K562 (cell line): Measurements from ENCODE around the gene NFIC. TPM values are rescaled to one million over a fixed set of nuclear protein-coding genes. Genes with fewer than 3 reads are reported as not detected.
A peak's percentile ranks its signal among the peaks of the same experiment; 100 is the strongest.

Experiments
- ATAC-seq: fragments of 200-7000 bp; cut with Tn5 transposase; 3 replicates; pipeline ENCODE4 v1.9.1; 2020; ENCODE audit warnings: moderate library complexity
- BruUV-seq: library from RNA; stranded (reverse); fragments of 400-500 nt; replicated peaks from 2 replicates; lab custom pipeline; 2021; lab: Mats Ljungman, UMichigan
- CTCF ChIA-PET: fragments of 300-600 bp; formaldehyde crosslinking; extraction: SDS; loops from one replicate; lab custom pipeline; 2021; ENCODE audit warnings: low intra/inter-chr PET ratio; lab: Yijun Ruan, JAX
- POLR2A ChIA-PET: fragments of 300-600, 350-650 bp; sonication (Branson Sonifier 250); formaldehyde crosslinking; extraction: SDS; loops from one replicate; lab custom pipeline; 2021; ENCODE audit warnings: antibody characterized with exemption, inconsistent platforms; lab: Yijun Ruan, JAX
- DNase-seq, 4 experiments: peaks; one replicate each; pipeline versions ENCODE4 v3.0.0 to v3.0.0-alpha.2; 2011 to 2018; ENCODE audit warnings: low spot score in 3 of 4, mixed read lengths in 3 of 4; ENCODE audit errors: extremely low read depth in 1 of 4
- FAIRE-seq: peaks from 2 replicates; lab custom pipeline; 2011; peaks lifted over from hg19 to GRCh38; lab: Jason Lieb, UNC
- H2AFZ ChIP-seq: 2 replicates; pipeline ENCODE4 v1.6.0; 2011; ENCODE audit warnings: low read depth, low read length, control low read depth, inconsistent platforms
- H3K27ac ChIP-seq: fragments of 200-600 bp; 3 replicates; pipeline ENCODE4 v1.8.0; 2011; ENCODE audit warnings: low read depth, mild to moderate bottlenecking, control low read depth, inconsistent platforms, low read length, moderate library complexity, mixed read lengths; ENCODE audit errors: extremely low read depth
- H3K27me3 ChIP-seq, 2 experiments: fragments of 300-600 bp in 1 of 2; 2 replicates in 1 of 2; 3 replicates in 1 of 2; pipeline versions ENCODE4 v1.6.0 to v1.8.0; 2011; ENCODE audit warnings: inconsistent platforms in 2 of 2, low read length in 2 of 2, mild to moderate bottlenecking in 1 of 2, mixed read lengths in 1 of 2, moderate library complexity in 1 of 2; ENCODE audit not compliant: control insufficient read depth in 2 of 2, insufficient read depth in 2 of 2
- H3K36me3 ChIP-seq: fragments of 300-600 bp; 3 replicates; pipeline ENCODE4 v1.8.0; 2011; ENCODE audit warnings: mild to moderate bottlenecking, low read length, inconsistent platforms; ENCODE audit not compliant: control insufficient read depth, insufficient read depth
- H3K4me1 ChIP-seq, 2 experiments: fragments of 200-600 bp in 1 of 2; replicated peaks in 1 of 2; 2 replicates in 1 of 2; 3 replicates in 1 of 2; pipeline versions ENCODE4 v1.5.1 to v1.8.0; 2011; ENCODE audit warnings: inconsistent platforms in 2 of 2, low read length in 2 of 2, mild to moderate bottlenecking in 1 of 2, mixed read lengths in 1 of 2, moderate library complexity in 1 of 2; ENCODE audit not compliant: control insufficient read depth in 2 of 2, insufficient read depth in 2 of 2
- H3K4me2 ChIP-seq: 2 replicates; pipeline ENCODE4 v1.6.1; 2011; ENCODE audit warnings: low read length, control low read depth, inconsistent platforms, mixed read lengths; ENCODE audit not compliant: insufficient read depth
- H3K4me3 ChIP-seq: fragments of 200-600 bp; sonication (generic), shearing (Covaris generic); 2 replicates; pipeline ENCODE4 v1.5.1; 2016; ENCODE audit warnings: control low read depth, inconsistent platforms
- H3K79me2 ChIP-seq: fragments of 200-600 bp; 3 replicates; pipeline ENCODE4 v1.8.0; 2011; ENCODE audit warnings: low read length, inconsistent platforms; ENCODE audit not compliant: control insufficient read depth, insufficient read depth
- H3K9ac ChIP-seq, 2 experiments: 2 replicates each; pipeline versions ENCODE4 v1.6.0 to v1.6.1; 2011; ENCODE audit warnings: low read depth in 2 of 2, low read length in 2 of 2, control low read depth in 1 of 2, inconsistent platforms in 1 of 2, mild to moderate bottlenecking in 1 of 2, mixed read lengths in 1 of 2; ENCODE audit not compliant: insufficient read depth in 1 of 2
- H3K9me1 ChIP-seq: one replicate; pipeline ENCODE4 v1.6.0; 2011; ENCODE audit warnings: inconsistent platforms, mild to moderate bottlenecking, low read length, moderate library complexity; ENCODE audit not compliant: control insufficient read depth, insufficient read depth
- H3K9me3 ChIP-seq: replicated peaks from 2 replicates; pipeline ENCODE4 v1.5.1; 2011; ENCODE audit warnings: low read depth, low read length, inconsistent platforms; ENCODE audit not compliant: control insufficient read depth, insufficient read depth
- H4K20me1 ChIP-seq: replicated peaks from 2 replicates; pipeline ENCODE4 v1.6.1; 2011; ENCODE audit warnings: low read length, inconsistent platforms, mixed read lengths; ENCODE audit not compliant: control insufficient read depth, insufficient read depth
- DDX20 ChIP-seq: fragments of 450-650 bp; IDR thresholded peaks from 2 replicates; pipeline ENCODE4 v1.6.1; 2016; ENCODE audit warnings: missing genetic modification characterization, low read depth, mild to moderate bottlenecking, missing compliant biosample characterization, moderate library complexity
- GTF2F1 ChIP-seq: IDR thresholded peaks from 2 replicates; pipeline ENCODE4 v1.6.1; 2011; ENCODE audit warnings: low read depth, low read length, improper control_type of control experiment
- L3MBTL2 ChIP-seq: fragments of 450-650 bp; IDR thresholded peaks from 2 replicates; pipeline ENCODE4 v1.6.1; 2016; ENCODE audit warnings: mild to moderate bottlenecking, moderate library complexity
- OTX1 ChIP-seq: fragments of 450-650 bp; formaldehyde crosslinking; IDR thresholded peaks from 2 replicates; pipeline ENCODE4 v1.4.0; 2022; ENCODE audit warnings: mild to moderate bottlenecking
- PHF21A ChIP-seq: fragments of 450-650 bp; IDR thresholded peaks from 2 replicates; pipeline ENCODE4 v1.6.1; 2017; ENCODE audit warnings: low read depth, borderline replicate concordance
- PHF8 ChIP-seq: fragments of 200-600 bp; sonication (generic); IDR thresholded peaks from 2 replicates; pipeline ENCODE4 v1.6.1; 2012; ENCODE audit warnings: mixed run types, mild to moderate bottlenecking, inconsistent platforms, low read length, moderate library complexity, borderline replicate concordance
- SAP30 ChIP-seq: fragments of 200-600 bp; sonication (generic); IDR thresholded peaks from 2 replicates; pipeline ENCODE4 v1.6.1; 2012; ENCODE audit warnings: borderline replicate concordance, low read depth, mild to moderate bottlenecking, moderate library complexity, low read length, control low read depth, inconsistent platforms; ENCODE audit not compliant: insufficient read depth, poor library complexity, severe bottlenecking
- SP2 ChIP-seq: IDR thresholded peaks from 2 replicates; pipeline ENCODE4 v1.6.1; 2011; ENCODE audit warnings: mild to moderate bottlenecking, low read depth, low read length, moderate library complexity; ENCODE audit not compliant: poor library complexity, severe bottlenecking; ENCODE audit errors: extremely low read depth
- ZNF124 ChIP-seq: sonication (generic); formaldehyde crosslinking; IDR thresholded peaks from 2 replicates; pipeline ENCODE4 v1.8.1; 2022; ENCODE audit warnings: missing genetic modification reagents
- ZNF431 ChIP-seq: sonication (generic); formaldehyde crosslinking; IDR thresholded peaks from 2 replicates; pipeline ENCODE4 v1.8.0; 2022; ENCODE audit warnings: mild to moderate bottlenecking, missing genetic modification reagents
- WGBS: fragments of 100-300 bp; shearing (Covaris generic); methylation state at CpG from one replicate; pipeline ENCODE4 v1.1.6; 2016; ENCODE audit warnings: low coverage, mixed read lengths; ENCODE audit not compliant: insufficient coverage; ENCODE audit errors: missing lambda C conversion rate; 5-methylcytosine and 5-hydroxymethylcytosine counted together
- in situ Hi-C: fragments of 300-500 bp; cut with MboI; formaldehyde crosslinking; loops from 4 replicates; pipeline ENCODE4 v1.15.0; 2018; ENCODE audit warnings: inconsistent platforms, mixed read lengths
- intact Hi-C: fragments of 100-400 bp; cut with micrococcal nuclease; formaldehyde crosslinking; loops from 2 replicates; pipeline ENCODE4 v1.14.2; 2022
- polyA plus RNA-seq, 8 experiments: library from polyadenylated mRNA; depleted of rRNA in 4 of 8; stranded (reverse) in 5 of 8; unstranded in 3 of 8; fragments of >200 nt; fragmentation: Nextera tagmentation in 2 of 8; fragmentation: Illumina TruSeq in 1 of 8; extraction: Ambion mirVana in 2 of 8; extraction: Trizol in 1 of 8; gene quantifications; 2 replicates each; pipeline versions ENCODE4 v1.2.1 to v1.2.3, GENCODE V29; 2011 to 2014; ENCODE audit warnings: inconsistent platforms in 1 of 8, missing spikeins in 1 of 8
- total RNA-seq, 7 experiments: library from RNA; depleted of rRNA in 6 of 7; stranded (reverse); fragments of >200 nt in 6 of 7; fragmentation: Illumina TruSeq in 2 of 7; extraction: Trizol in 2 of 7; gene quantifications; 2 replicates each; pipeline versions ENCODE4 v1.2.1 to v1.2.3, GENCODE V29; 2011 to 2021; ENCODE audit warnings: low replicate concordance in 1 of 7
- TF ChIP-seq, protein P1 (sequence below), 2 experiments: fragments of 200-800 bp in 1 of 2; sonication (Bioruptor generic) in 1 of 2; sonication (generic) in 1 of 2; formaldehyde crosslinking in 1 of 2; IDR thresholded peaks in 1 of 2; conservative IDR thresholded peaks in 1 of 2; 2 replicates each; pipeline versions ENCODE4 v1.5.0 to v1.6.1; 2016 to 2020; ENCODE audit warnings: missing compliant biosample characterization in 1 of 2, missing genetic modification characterization in 1 of 2, missing genetic modification reagents in 1 of 2
- TF ChIP-seq, protein P2 (sequence below): fragments of 450-650 bp; IDR thresholded peaks from 2 replicates; pipeline ENCODE4 v1.6.1; 2016
- TF ChIP-seq, protein P3 (sequence below): fragments of 150-350 bp; IDR thresholded peaks from 2 replicates; pipeline ENCODE4 v1.6.1; 2014; ENCODE audit warnings: low read depth, mild to moderate bottlenecking, low read length, borderline replicate concordance
- TF ChIP-seq, protein P4 (sequence below): fragments of 450-650 bp; formaldehyde crosslinking; IDR thresholded peaks from 2 replicates; pipeline ENCODE4 v1.4.0; 2022; ENCODE audit warnings: missing genetic modification characterization

Gene NFIC
- total and polyA plus RNA-seq, 9 of the 15 experiments (the other 6 are each of a cell fraction or from before 2014, with no cell fraction given), result 0.71 to 62.1 (median 6.9) TPM

DNA sequence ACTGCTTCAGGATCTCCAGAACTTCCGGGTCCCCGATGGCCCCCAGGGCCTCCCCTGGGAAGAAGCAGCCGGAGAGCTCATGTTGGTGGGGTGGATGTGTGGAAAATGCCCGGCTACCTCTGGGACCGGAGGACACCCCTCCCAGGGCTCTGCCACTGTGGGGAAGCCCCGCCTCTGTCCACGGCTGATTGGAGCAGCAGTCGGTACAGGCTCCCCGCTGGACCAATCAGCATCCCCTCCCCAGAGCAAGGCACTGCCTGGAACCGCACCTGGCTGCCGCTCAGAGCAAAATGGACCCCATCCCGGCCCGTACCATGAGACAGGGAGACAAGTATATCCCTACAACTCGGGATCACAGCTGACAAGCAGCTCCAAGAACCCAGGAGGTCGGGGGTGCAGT is 127.7 kb downstream of the NFIC start:
- no TSS peak for BruUV-seq
- Histone ChIP-seq H3K9ac (no peak overlapping the region), H3K36me3 (peaks cover 76% of the 10 kb centered on the region), H3K9me3 (no peaks in the 10 kb centered on the region), H2AFZ (no peak overlapping the region), H3K27me3 (no peaks in the 10 kb centered on the region), H3K4me3 (no peak overlapping the region), H3K4me1 (peaks cover 0 to 32% of the 10 kb centered on the region in 2 experiments; a peak in 4 of 5 replicates), H3K9me1 (no peaks in the 10 kb centered on the region), H3K4me2 (no peak overlapping the region), H4K20me1 (no peaks in the 10 kb centered on the region), H3K27ac (no peak overlapping the region), H3K79me2 (peaks cover 23% of the 10 kb centered on the region)
- ATAC-seq (peak; percentile 98), FAIRE-seq (no peak), DNase-seq (peak; percentile 32 to 91 (median 88))
- 89% methylated on average over 15 of the region's 15 CpGs for WGBS
- in situ Hi-C loops (no loop called here), intact Hi-C loops (no loop called here)
- CTCF ChIA-PET, result no interaction called here
- POLR2A ChIA-PET, result interaction anchor here (0.6 to 0.9 kb wide), 2 partner anchors 14 to 62 kb away, joined by 3 read pairs; partner anchors contain the start of gene SMIM24
- TF ChIP-seq GTF2F1, result no peak
- TF ChIP-seq ZNF124, result no peak
- TF ChIP-seq L3MBTL2, result no peak
- TF ChIP-seq DDX20, result no peak
- TF ChIP-seq, protein P1, sequence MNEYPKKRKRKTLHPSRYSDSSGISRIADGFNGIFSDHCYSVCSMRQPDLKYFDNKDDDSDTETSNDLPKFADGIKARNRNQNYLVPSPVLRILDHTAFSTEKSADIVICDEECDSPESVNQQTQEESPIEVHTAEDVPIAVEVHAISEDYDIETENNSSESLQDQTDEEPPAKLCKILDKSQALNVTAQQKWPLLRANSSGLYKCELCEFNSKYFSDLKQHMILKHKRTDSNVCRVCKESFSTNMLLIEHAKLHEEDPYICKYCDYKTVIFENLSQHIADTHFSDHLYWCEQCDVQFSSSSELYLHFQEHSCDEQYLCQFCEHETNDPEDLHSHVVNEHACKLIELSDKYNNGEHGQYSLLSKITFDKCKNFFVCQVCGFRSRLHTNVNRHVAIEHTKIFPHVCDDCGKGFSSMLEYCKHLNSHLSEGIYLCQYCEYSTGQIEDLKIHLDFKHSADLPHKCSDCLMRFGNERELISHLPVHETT (CRISPR knock-in tag; conservative IDR thresholded peaks at IDR 0.05 in 1 of 2, IDR thresholded peaks at IDR 0.05 in 1 of 2), result no peak
- TF ChIP-seq PHF8, result no peak
- TF ChIP-seq SP2, result peak; percentile 65
- no peak for TF ChIP-seq PHF21A
- no peak for TF ChIP-seq OTX1 (CRISPR knock-in tag)
- TF ChIP-seq, protein P2, sequence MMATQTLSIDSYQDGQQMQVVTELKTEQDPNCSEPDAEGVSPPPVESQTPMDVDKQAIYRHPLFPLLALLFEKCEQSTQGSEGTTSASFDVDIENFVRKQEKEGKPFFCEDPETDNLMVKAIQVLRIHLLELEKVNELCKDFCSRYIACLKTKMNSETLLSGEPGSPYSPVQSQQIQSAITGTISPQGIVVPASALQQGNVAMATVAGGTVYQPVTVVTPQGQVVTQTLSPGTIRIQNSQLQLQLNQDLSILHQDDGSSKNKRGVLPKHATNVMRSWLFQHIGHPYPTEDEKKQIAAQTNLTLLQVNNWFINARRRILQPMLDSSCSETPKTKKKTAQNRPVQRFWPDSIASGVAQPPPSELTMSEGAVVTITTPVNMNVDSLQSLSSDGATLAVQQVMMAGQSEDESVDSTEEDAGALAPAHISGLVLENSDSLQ, result peak; percentile 96
- TF ChIP-seq SAP30, result no peak
- TF ChIP-seq, protein P3, sequence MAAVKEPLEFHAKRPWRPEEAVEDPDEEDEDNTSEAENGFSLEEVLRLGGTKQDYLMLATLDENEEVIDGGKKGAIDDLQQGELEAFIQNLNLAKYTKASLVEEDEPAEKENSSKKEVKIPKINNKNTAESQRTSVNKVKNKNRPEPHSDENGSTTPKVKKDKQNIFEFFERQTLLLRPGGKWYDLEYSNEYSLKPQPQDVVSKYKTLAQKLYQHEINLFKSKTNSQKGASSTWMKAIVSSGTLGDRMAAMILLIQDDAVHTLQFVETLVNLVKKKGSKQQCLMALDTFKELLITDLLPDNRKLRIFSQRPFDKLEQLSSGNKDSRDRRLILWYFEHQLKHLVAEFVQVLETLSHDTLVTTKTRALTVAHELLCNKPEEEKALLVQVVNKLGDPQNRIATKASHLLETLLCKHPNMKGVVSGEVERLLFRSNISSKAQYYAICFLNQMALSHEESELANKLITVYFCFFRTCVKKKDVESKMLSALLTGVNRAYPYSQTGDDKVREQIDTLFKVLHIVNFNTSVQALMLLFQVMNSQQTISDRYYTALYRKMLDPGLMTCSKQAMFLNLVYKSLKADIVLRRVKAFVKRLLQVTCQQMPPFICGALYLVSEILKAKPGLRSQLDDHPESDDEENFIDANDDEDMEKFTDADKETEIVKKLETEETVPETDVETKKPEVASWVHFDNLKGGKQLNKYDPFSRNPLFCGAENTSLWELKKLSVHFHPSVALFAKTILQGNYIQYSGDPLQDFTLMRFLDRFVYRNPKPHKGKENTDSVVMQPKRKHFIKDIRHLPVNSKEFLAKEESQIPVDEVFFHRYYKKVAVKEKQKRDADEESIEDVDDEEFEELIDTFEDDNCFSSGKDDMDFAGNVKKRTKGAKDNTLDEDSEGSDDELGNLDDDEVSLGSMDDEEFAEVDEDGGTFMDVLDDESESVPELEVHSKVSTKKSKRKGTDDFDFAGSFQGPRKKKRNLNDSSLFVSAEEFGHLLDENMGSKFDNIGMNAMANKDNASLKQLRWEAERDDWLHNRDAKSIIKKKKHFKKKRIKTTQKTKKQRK, result no peak
- no peak for TF ChIP-seq ZNF431 (CRISPR knock-in tag)
- TF ChIP-seq, protein P4, sequence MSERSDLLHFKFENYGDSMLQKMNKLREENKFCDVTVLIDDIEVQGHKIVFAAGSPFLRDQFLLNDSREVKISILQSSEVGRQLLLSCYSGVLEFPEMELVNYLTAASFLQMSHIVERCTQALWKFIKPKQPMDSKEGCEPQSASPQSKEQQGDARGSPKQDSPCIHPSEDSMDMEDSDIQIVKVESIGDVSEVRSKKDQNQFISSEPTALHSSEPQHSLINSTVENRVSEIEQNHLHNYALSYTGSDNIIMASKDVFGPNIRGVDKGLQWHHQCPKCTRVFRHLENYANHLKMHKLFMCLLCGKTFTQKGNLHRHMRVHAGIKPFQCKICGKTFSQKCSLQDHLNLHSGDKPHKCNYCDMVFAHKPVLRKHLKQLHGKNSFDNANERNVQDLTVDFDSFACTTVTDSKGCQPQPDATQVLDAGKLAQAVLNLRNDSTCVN (CRISPR knock-in tag), result no peak
